Astrocyte (in vitro differentiated cells and primary cell): ENCODE measurements around the gene HMGN5. TPM values are rescaled to one million over a fixed set of nuclear protein-coding genes. Genes with fewer than 3 reads are reported as not detected.

Experiments
- DNase-seq: peaks from one replicate; pipeline ENCODE4 v3.0.0-alpha.2; 2010; ENCODE audit warnings: low read depth
- FAIRE-seq: peaks from 2 replicates; lab custom pipeline; 2011; peaks lifted over from hg19 to GRCh38; lab: Jason Lieb, UNC
- H2AFZ ChIP-seq: 2 replicates; pipeline ENCODE4 v1.6.0; 2012; ENCODE audit warnings: low read depth, low read length, inconsistent platforms
- H3K27ac ChIP-seq: 2 replicates; pipeline ENCODE4 v1.5.1; 2011; ENCODE audit warnings: low read depth, low read length, inconsistent platforms
- H3K27me3 ChIP-seq: 2 replicates; pipeline ENCODE4 v1.6.0; 2011; ENCODE audit warnings: low read length, inconsistent platforms; ENCODE audit not compliant: insufficient read depth
- H3K36me3 ChIP-seq: 2 replicates; pipeline ENCODE4 v1.5.1; 2011; ENCODE audit warnings: low read length, inconsistent platforms; ENCODE audit not compliant: insufficient read depth
- H3K4me1 ChIP-seq: 2 replicates; pipeline ENCODE4 v1.5.1; 2011; ENCODE audit warnings: low read length, inconsistent platforms; ENCODE audit not compliant: insufficient read depth
- H3K4me2 ChIP-seq: 2 replicates; pipeline ENCODE4 v1.6.0; 2012; ENCODE audit warnings: low read length, inconsistent platforms
- H3K4me3 ChIP-seq: 2 replicates; pipeline ENCODE4 v1.5.1; 2011; ENCODE audit warnings: low read depth, mild to moderate bottlenecking, low read length, inconsistent platforms; ENCODE audit not compliant: insufficient read depth
- H3K79me2 ChIP-seq: 2 replicates; pipeline ENCODE4 v1.6.0; 2012; ENCODE audit warnings: mild to moderate bottlenecking, low read length, inconsistent platforms; ENCODE audit not compliant: insufficient read depth
- H3K9ac ChIP-seq: 2 replicates; pipeline ENCODE4 v1.6.0; 2012; ENCODE audit warnings: mild to moderate bottlenecking, low read length, inconsistent platforms
- H3K9me3 ChIP-seq: 2 replicates; pipeline ENCODE4 v1.5.1; 2012; ENCODE audit warnings: low read depth, mild to moderate bottlenecking, low read length, inconsistent platforms; ENCODE audit not compliant: insufficient read depth
- H4K20me1 ChIP-seq: 2 replicates; pipeline ENCODE4 v1.6.0; 2012; ENCODE audit warnings: low read length, inconsistent platforms; ENCODE audit not compliant: insufficient read depth
- H3K27ac Mint-ChIP-seq: one replicate; pipeline ENCODE4 v1.8.0; 2021; ENCODE audit warnings: mild to moderate bottlenecking, mixed read lengths; ENCODE audit not compliant: unreplicated experiment
- H3K27me3 Mint-ChIP-seq: one replicate; pipeline ENCODE4 v1.8.0; 2021; ENCODE audit warnings: low read depth, mixed read lengths; ENCODE audit not compliant: unreplicated experiment
- H3K36me3 Mint-ChIP-seq: one replicate; pipeline ENCODE4 v1.8.0; 2021; ENCODE audit warnings: low read depth, mixed read lengths; ENCODE audit not compliant: unreplicated experiment
- H3K4me1 Mint-ChIP-seq: one replicate; pipeline ENCODE4 v1.8.0; 2021; ENCODE audit warnings: low read depth, mixed read lengths; ENCODE audit not compliant: unreplicated experiment
- H3K4me3 Mint-ChIP-seq: one replicate; pipeline ENCODE4 v1.8.0; 2021; ENCODE audit warnings: mild to moderate bottlenecking, moderate library complexity, mixed read lengths; ENCODE audit not compliant: unreplicated experiment
- H3K9me3 Mint-ChIP-seq: one replicate; pipeline ENCODE4 v1.8.0; 2021; ENCODE audit warnings: mild to moderate bottlenecking, mixed read lengths; ENCODE audit not compliant: unreplicated experiment
- EZH2 ChIP-seq: IDR thresholded peaks from 2 replicates; pipeline ENCODE4 v1.6.1; 2012; ENCODE audit warnings: mild to moderate bottlenecking, low read length, inconsistent platforms; ENCODE audit not compliant: insufficient read depth
- total RNA-seq: library from RNA; stranded (reverse); gene quantifications from 2 replicates; pipeline ENCODE4 v1.2.1, GENCODE V29; 2021
- TF ChIP-seq, protein P1 (sequence below): IDR thresholded peaks from 2 replicates; pipeline ENCODE4 v1.5.1; 2011; ENCODE audit warnings: low read depth, mild to moderate bottlenecking, inconsistent platforms, low read length, moderate library complexity; ENCODE audit not compliant: insufficient read depth

HMGN5 gene
- total RNA-seq, 1 donor from 2014 or later = 3.9 TPM

DNA sequence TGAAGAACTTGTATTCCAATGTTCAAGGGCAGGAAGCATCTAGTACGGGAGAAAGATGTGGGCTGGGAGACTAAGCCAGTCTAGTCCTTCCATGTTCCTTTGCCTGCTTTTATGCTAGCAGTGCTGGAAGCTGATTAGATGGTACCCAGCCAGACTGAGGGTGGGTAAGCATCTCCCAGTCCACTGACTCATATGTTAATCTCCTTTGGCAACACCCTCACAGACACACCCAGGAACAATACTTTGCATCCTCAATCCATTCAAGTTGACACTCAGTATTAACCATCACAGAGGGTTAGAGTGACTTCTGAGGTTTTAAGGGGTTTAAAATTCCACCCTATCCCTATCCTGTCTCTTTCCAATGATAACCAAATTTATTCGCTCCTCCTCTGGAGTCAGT lies 6.5 kb downstream of the HMGN5 start:
- H3K4me1 Mint-ChIP-seq = no peaks in the 10 kb centered on the region
- H3K27me3 Mint-ChIP-seq = no peaks in the 10 kb centered on the region
- Histone ChIP-seq H4K20me1 (no peaks in the 10 kb centered on the region), H3K79me2 (no peaks in the 10 kb centered on the region), H2AFZ (no peak overlapping the region), H3K9ac (no peak overlapping the region), H3K4me2 (no peak overlapping the region), H3K27ac (no peak overlapping the region), H3K9me3 (no peaks in the 10 kb centered on the region), H3K4me1 (no peaks in the 10 kb centered on the region), H3K27me3 (no peaks in the 10 kb centered on the region), H3K4me3 (no peak overlapping the region), H3K36me3 (no peaks in the 10 kb centered on the region)
- no peak for FAIRE-seq
- H3K36me3 Mint-ChIP-seq = no peaks in the 10 kb centered on the region
- DNase-seq = no peak
- no peaks in the 10 kb centered on the region for H3K9me3 Mint-ChIP-seq
- TF ChIP-seq, protein P1, sequence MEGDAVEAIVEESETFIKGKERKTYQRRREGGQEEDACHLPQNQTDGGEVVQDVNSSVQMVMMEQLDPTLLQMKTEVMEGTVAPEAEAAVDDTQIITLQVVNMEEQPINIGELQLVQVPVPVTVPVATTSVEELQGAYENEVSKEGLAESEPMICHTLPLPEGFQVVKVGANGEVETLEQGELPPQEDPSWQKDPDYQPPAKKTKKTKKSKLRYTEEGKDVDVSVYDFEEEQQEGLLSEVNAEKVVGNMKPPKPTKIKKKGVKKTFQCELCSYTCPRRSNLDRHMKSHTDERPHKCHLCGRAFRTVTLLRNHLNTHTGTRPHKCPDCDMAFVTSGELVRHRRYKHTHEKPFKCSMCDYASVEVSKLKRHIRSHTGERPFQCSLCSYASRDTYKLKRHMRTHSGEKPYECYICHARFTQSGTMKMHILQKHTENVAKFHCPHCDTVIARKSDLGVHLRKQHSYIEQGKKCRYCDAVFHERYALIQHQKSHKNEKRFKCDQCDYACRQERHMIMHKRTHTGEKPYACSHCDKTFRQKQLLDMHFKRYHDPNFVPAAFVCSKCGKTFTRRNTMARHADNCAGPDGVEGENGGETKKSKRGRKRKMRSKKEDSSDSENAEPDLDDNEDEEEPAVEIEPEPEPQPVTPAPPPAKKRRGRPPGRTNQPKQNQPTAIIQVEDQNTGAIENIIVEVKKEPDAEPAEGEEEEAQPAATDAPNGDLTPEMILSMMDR = no peak
- no peak overlapping the region for H3K4me3 Mint-ChIP-seq
- no peak overlapping the region for H3K27ac Mint-ChIP-seq

- no peak overlapping the region for H2AFZ ChIP-seq
- no peak overlapping the region for H3K4me2 ChIP-seq
- Mint-ChIP-seq H3K9me3 (no peaks in the 10 kb centered on the region), H3K27ac (no peak overlapping the region), H3K36me3 (no peaks in the 10 kb centered on the region), H3K4me3 (no peak overlapping the region), H3K4me1 (no peaks in the 10 kb centered on the region), H3K27me3 (no peaks in the 10 kb centered on the region)
- no peaks in the 10 kb centered on the region for H3K79me2 ChIP-seq
- H3K27me3 ChIP-seq = no peaks in the 10 kb centered on the region
- no peaks in the 10 kb centered on the region for H3K4me1 ChIP-seq
- H3K9me3 ChIP-seq = no peaks in the 10 kb centered on the region
- TF ChIP-seq EZH2 = no peak
- TF ChIP-seq, protein P1 = no peak
- H3K27ac ChIP-seq = no peak overlapping the region
- H3K36me3 ChIP-seq = no peaks in the 10 kb centered on the region
- FAIRE-seq = peak; percentile 49
- no peak overlapping the region for H3K9ac ChIP-seq
- H3K4me3 ChIP-seq = no peak overlapping the region
- no peaks in the 10 kb centered on the region for H4K20me1 ChIP-seq
- peak; percentile 4 for DNase-seq
These were observed 27.4 kb downstream of the HMGN5 start for GRCh38 chrX:81174286-81174685.

DNA sequence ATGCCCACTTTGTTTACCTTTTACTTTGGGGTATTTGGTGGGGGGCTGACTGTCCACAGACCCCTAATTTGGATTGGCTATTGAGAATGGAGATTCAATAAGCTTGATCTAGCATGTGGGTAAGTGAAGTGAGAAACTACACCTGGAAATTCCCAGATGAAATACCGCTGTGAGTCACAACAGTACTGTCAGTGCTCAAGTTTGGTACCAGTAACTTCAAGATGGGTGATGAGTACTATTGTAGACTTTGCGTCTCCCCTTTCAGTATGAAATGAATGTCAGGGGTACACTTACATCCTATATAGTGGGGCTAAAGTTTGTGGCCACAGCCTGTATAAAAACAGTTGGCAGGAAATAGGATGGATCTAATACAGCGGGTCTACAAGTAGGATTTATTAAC lies 33.3 kb downstream of the HMGN5 start:
- Mint-ChIP-seq H3K4me1 (no peaks in the 10 kb centered on the region), H3K27ac (no peak overlapping the region), H3K36me3 (no peaks in the 10 kb centered on the region), H3K4me3 (no peak overlapping the region), H3K9me3 (no peaks in the 10 kb centered on the region), H3K27me3 (no peaks in the 10 kb centered on the region)
- no peak for TF ChIP-seq EZH2
- TF ChIP-seq, protein P1 = no peak
- Histone ChIP-seq H3K79me2 (no peaks in the 10 kb centered on the region), H3K9me3 (no peaks in the 10 kb centered on the region), H3K9ac (no peak overlapping the region), H3K36me3 (no peaks in the 10 kb centered on the region), H3K4me1 (no peaks in the 10 kb centered on the region), H3K4me3 (no peak overlapping the region), H3K4me2 (no peak overlapping the region), H4K20me1 (no peaks in the 10 kb centered on the region), H2AFZ (no peak overlapping the region), H3K27me3 (no peaks in the 10 kb centered on the region), H3K27ac (no peak overlapping the region)
- FAIRE-seq = peak; percentile 88
- no peak for DNase-seq
